Mesodermal cell (in vitro differentiated cells): ENCODE results near the gene CERS4.
"Not testable (repeated sequence)": the region's sequence is repeated elsewhere in the genome, so short reads cannot be mapped to it uniquely, and the experiment has no call there.

Source experiments
- H3K27ac ChIP-seq: 2 replicates; pipeline ENCODE4 v1.7.0; 2013; ENCODE audit warnings: mild to moderate bottlenecking, low read depth, low read length, moderate library complexity; ENCODE audit not compliant: severe bottlenecking
- H3K36me3 ChIP-seq: 2 replicates; pipeline ENCODE4 v1.7.1; 2013; ENCODE audit warnings: mild to moderate bottlenecking, low read length, moderate library complexity; ENCODE audit not compliant: control insufficient read depth, insufficient read depth
- H3K4me1 ChIP-seq: one replicate; pipeline ENCODE4 v1.7.1; 2013; ENCODE audit warnings: mild to moderate bottlenecking, low read length; ENCODE audit not compliant: insufficient read depth, control insufficient read depth, poor library complexity, severe bottlenecking
- H3K4me3 ChIP-seq: 2 replicates; pipeline ENCODE4 v1.7.0; 2013; ENCODE audit warnings: low read length, control low read depth, mild to moderate bottlenecking; ENCODE audit not compliant: insufficient read depth, poor library complexity, severe bottlenecking; ENCODE audit errors: extremely low read depth
- H3K9me3 ChIP-seq: 2 replicates; pipeline ENCODE4 v1.7.1; 2013; ENCODE audit warnings: mild to moderate bottlenecking, low read length, moderate library complexity; ENCODE audit not compliant: control insufficient read depth
- WGBS, 2 experiments: methylation state at CpG; one replicate each; pipeline ENCODE4 v1.1.5; 2013; ENCODE audit warnings: missing lambda C conversion rate in 2 of 2; ENCODE audit not compliant: insufficient coverage in 2 of 2; 5-methylcytosine and 5-hydroxymethylcytosine counted together

CERS4 gene

DNA sequence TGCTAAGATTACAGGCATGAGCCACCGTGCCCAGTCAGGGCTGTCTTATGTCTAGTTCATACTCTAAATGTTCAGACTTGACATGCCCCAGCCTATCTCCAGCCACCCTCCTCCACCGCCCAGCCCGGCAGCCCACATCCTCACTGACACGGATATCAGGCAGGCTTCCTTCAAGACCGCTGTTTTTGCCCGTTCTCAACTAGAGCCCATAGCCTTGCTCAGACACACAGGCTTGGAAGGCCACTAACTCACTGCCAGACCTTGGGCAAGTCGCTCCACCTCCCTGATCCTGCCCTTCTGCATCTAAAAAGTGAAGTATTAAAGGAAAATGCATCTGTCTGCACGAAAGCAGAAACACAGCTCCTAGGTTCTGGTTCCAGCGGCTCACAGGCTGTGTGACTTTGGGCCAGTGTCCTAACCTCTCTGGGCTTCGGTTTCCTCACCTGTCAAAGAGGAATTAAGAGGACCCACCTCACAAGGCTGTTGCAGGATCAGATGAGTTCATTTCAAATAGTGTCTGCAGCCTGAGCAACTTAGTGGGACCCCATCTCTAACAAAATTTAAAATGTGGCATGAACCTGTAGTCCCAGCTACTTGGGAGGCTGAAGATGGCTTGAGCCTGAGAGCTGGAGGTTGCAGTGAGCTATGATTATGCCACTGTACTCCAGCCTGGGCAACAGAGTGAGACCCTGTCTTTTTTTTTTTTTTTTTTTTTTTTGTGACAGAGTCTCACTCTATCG, 14.5 kb upstream of the CERS4 start:
- 84 to 88% methylated on average over 9 of the region's 11 CpGs for WGBS, 2 experiments
- Histone ChIP-seq H3K36me3 (no peaks in the 10 kb centered on the region), H3K9me3 (no peaks in the 10 kb centered on the region), H3K27ac (peak overlapping the region; percentile 16), H3K4me1 (peaks cover 20% of the 10 kb centered on the region), H3K4me3 (no peak overlapping the region)

DNA sequence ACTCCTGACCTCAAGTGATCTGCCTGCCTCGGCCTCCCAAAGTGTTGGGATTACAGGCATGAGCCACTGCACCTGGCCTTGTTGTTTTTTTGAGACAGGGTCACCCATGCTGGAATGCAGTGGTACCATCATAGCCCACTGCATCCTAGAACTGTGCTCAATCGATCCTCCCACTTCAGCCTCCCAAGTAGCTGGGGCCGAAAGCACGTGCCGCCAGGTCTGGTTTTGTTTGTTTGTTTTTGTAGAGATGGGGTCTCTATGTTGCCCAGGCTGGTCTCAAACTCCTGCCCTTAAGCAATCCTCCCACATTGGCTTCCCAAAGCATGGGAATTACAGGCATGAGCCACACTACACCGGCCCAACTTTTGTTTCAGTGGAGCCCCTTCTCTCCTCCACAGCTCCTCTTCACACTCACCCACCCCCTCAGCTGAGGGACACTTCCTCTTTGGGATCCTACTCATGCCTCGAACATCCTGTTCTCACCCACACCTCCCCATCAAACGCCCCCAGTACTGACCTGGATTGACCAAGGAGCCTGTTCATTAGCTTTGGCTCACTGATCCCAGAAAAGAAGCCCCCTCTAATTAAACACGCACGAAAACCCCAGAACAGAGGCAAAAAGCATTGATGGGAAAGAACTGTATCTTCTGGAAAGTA, 12.8 kb upstream of the CERS4 start:
- H3K9me3 ChIP-seq: no peaks in the 10 kb centered on the region
- peaks cover 20% of the 10 kb centered on the region for H3K4me1 ChIP-seq
- H3K27ac ChIP-seq: no peak overlapping the region
- WGBS, 2 experiments: 90% methylated on average over 4 to 6 of the region's 10 CpGs
- H3K36me3 ChIP-seq: no peaks in the 10 kb centered on the region
- no peak overlapping the region for H3K4me3 ChIP-seq

- H3K27ac ChIP-seq, H3K4me1 ChIP-seq, H3K4me3 ChIP-seq, H3K36me3 ChIP-seq, H3K9me3 ChIP-seq: not testable (repeated sequence)
- 44 to 54% methylated on average over 14 to 15 of the region's 15 CpGs for WGBS, 2 experiments
Measured at GRCh38 chr19:8203288-8204120, 5.7 kb upstream of the CERS4 start.

DNA sequence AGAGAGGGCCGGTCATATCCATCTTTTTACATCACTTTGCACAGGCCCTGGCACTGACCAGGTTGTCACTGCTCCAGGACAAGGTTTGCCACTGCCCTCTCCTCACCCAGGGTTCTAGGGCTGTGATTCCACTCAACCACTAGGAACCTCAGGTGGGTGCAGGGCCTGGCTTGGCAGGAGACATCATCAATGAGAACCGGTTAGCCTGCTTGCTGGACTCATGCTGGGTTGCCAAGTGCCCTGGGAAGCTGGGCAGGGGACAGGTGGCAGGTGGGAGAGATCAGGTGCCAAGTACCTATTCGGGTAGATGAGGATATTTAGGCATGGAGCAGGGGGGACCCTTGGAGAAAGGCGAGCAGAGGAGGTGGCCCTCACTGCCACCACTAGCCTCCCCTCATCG, 4.2 kb upstream of the CERS4 start:
- WGBS, 2 experiments: 79 to 90% methylated on average over 2 to 3 of the region's 5 CpGs
- Histone ChIP-seq H3K27ac (no peak overlapping the region), H3K4me1 (peaks cover 10% of the 10 kb centered on the region), H3K9me3 (no peaks in the 10 kb centered on the region), H3K36me3 (no peaks in the 10 kb centered on the region), H3K4me3 (no peak overlapping the region)

DNA sequence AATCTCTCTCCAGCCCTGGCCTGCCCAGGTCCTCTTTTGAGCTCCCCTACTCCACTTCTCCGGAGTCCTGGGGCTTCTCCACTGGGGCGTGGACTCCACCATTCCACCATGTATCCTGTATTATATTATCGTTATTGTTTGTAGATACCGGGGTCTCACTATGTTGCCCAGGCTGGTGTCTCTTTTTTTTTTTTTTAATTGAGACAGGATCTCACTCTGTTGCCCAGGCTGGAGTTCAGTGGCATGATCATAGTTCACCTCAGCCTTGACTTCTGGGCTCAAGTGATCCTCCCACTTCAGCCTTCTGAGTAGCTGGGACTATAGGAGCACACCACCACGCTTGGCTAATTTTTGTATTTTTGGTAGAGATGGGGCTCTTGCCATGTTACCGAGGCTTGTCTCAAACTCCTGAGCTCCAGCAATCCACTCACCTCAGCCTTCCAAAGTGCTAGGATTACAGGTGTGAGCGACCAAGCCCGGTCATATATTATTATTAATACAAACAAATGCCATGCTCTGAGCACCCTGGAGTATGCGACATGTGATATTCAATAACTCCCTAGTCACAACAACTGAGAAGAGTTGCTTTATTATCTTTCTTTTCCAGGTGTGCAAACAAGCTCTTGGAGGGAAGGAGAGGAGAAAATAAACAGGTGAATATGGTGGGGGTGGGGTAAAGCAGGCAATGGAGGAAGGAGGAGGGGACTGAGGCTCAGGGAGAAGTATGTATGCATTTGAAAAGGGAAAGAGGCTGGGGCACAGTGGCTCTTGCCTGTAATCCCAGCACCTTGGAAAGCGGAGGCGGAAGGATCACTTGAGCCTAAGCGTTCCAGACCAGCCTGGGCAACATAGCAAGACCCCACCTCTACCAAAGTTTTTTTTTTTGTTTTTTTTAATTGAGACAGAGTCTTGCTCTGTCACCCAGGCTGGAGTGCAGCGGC, 2.8 kb upstream of the CERS4 start:
- Histone ChIP-seq H3K36me3 (no peaks in the 10 kb centered on the region), H3K4me3 (no peak overlapping the region), H3K4me1 (peaks cover 11% of the 10 kb centered on the region), H3K27ac (no peak overlapping the region), H3K9me3 (no peaks in the 10 kb centered on the region)
- 91 to 98% methylated on average over 5 of the region's 13 CpGs for WGBS, 2 experiments

- peaks cover 11% of the 10 kb centered on the region for H3K4me1 ChIP-seq
- not testable (repeated sequence) for H3K4me3 ChIP-seq, H3K9me3 ChIP-seq, H3K27ac ChIP-seq, H3K36me3 ChIP-seq
- 93 to 100% methylated on average over 5 to 6 of the region's 7 CpGs for WGBS, 2 experiments
Measured at GRCh38 chr19:8207326-8207725, 1.8 kb upstream of the CERS4 start.

- Histone ChIP-seq H3K4me3 (peak overlapping the region; percentile 41), H3K27ac (no peak overlapping the region), H3K9me3 (no peaks in the 10 kb centered on the region), H3K4me1 (peaks cover 11% of the 10 kb centered on the region), H3K36me3 (no peaks in the 10 kb centered on the region)
- 41 to 54% methylated on average over 20 to 31 of the region's 35 CpGs for WGBS, 2 experiments
Measured at GRCh38 chr19:8208119-8208921, 850 bp upstream of the CERS4 start.

GRCh38 chr19:8209462-8210378, 550 bp downstream of the CERS4 start:
- no peaks in the 10 kb centered on the region for H3K9me3 ChIP-seq
- WGBS, 2 experiments: 3% methylated on average over 64 to 67 of the region's 78 CpGs
- peaks cover 15% of the 10 kb centered on the region for H3K4me1 ChIP-seq
- no peak overlapping the region for H3K27ac ChIP-seq
- H3K36me3 ChIP-seq: no peaks in the 10 kb centered on the region
- peak overlapping the region; percentile 66 for H3K4me3 ChIP-seq
